ENCODE measurements around the gene CD8B2. TPM values are rescaled to one million over a fixed set of nuclear protein-coding genes. Genes with fewer than 3 reads are reported as not detected.
"Not testable (repeated sequence)": the region's sequence is repeated elsewhere in the genome, so short reads cannot be mapped to it uniquely, and the experiment has no call there.

Gene CD8B2
- total RNA-seq, 2 experiments from 2014 or later, result not detected

GRCh38 chr2:106504192-106504591 lies 17.0 kb downstream of the CD8B2 start:
- H3K27me3 Mint-ChIP-seq; H3K4me3 Mint-ChIP-seq; H3K4me1 Mint-ChIP-seq; DNase-seq; H3K36me3 Mint-ChIP-seq (ENCODE audit: low read depth); CTCF ChIA-PET; POLR2A ChIA-PET; H3K27ac Mint-ChIP-seq; H3K9me3 Mint-ChIP-seq: not testable (repeated sequence)

GRCh38 chr2:106504787-106505186 lies 17.6 kb downstream of the CD8B2 start:
- POLR2A ChIA-PET, CTCF ChIA-PET, H3K27me3 Mint-ChIP-seq: not testable (repeated sequence)

GRCh38 chr2:106506002-106506687 lies 19.0 kb downstream of the CD8B2 start:
- H3K27ac Mint-ChIP-seq, H3K4me3 Mint-ChIP-seq, POLR2A ChIA-PET: not testable (repeated sequence)

More at GRCh38 chr2:106504787-106505186, 17.6 kb downstream of the CD8B2 start:
- H3K4me3 Mint-ChIP-seq; H3K9me3 Mint-ChIP-seq; H3K36me3 Mint-ChIP-seq (ENCODE audit: low read depth); H3K27ac Mint-ChIP-seq; H3K4me1 Mint-ChIP-seq; DNase-seq: not testable (repeated sequence)

GRCh38 chr2:106508660-106509373 lies 21.7 kb downstream of the CD8B2 start:
- POLR2A ChIA-PET; DNase-seq; H3K36me3 Mint-ChIP-seq (ENCODE audit: low read depth); CTCF ChIA-PET; H3K27me3 Mint-ChIP-seq; H3K9me3 Mint-ChIP-seq; H3K27ac Mint-ChIP-seq; H3K4me3 Mint-ChIP-seq: not testable (repeated sequence)
- peaks cover 14% of the 10 kb centered on the region for H3K4me1 Mint-ChIP-seq

More at GRCh38 chr2:106506002-106506687, 19.0 kb downstream of the CD8B2 start:
- H3K36me3 Mint-ChIP-seq (ENCODE audit: low read depth); H3K9me3 Mint-ChIP-seq; CTCF ChIA-PET; H3K4me1 Mint-ChIP-seq; DNase-seq; H3K27me3 Mint-ChIP-seq: not testable (repeated sequence)

- H3K27ac Mint-ChIP-seq, CTCF ChIA-PET, POLR2A ChIA-PET: not testable (repeated sequence)
Measured at GRCh38 chr2:106509374-106509770, 22.2 kb downstream of the CD8B2 start.

GRCh38 chr2:106510791-106511190 lies 23.6 kb downstream of the CD8B2 start:
- CTCF ChIA-PET; H3K9me3 Mint-ChIP-seq; H3K36me3 Mint-ChIP-seq (ENCODE audit: low read depth); H3K27ac Mint-ChIP-seq; H3K27me3 Mint-ChIP-seq; H3K4me3 Mint-ChIP-seq; DNase-seq; POLR2A ChIA-PET: not testable (repeated sequence)
- H3K4me1 Mint-ChIP-seq, result peaks cover 14% of the 10 kb centered on the region

More at GRCh38 chr2:106509374-106509770, 22.2 kb downstream of the CD8B2 start:
- H3K9me3 Mint-ChIP-seq; H3K36me3 Mint-ChIP-seq (ENCODE audit: low read depth); DNase-seq; H3K4me3 Mint-ChIP-seq; H3K27me3 Mint-ChIP-seq: not testable (repeated sequence)
- H3K4me1 Mint-ChIP-seq, result peaks cover 14% of the 10 kb centered on the region

GRCh38 chr2:106511476-106511901 lies 24.3 kb downstream of the CD8B2 start:
- CTCF ChIA-PET; POLR2A ChIA-PET; H3K9me3 Mint-ChIP-seq; H3K27ac Mint-ChIP-seq; H3K27me3 Mint-ChIP-seq; H3K36me3 Mint-ChIP-seq (ENCODE audit: low read depth); H3K4me3 Mint-ChIP-seq: not testable (repeated sequence)
- peaks cover 13% of the 10 kb centered on the region for H3K4me1 Mint-ChIP-seq
- peak; percentile 18 for DNase-seq

GRCh38 chr2:106511934-106512333 lies 24.8 kb downstream of the CD8B2 start:
- H3K9me3 Mint-ChIP-seq; H3K27me3 Mint-ChIP-seq; POLR2A ChIA-PET; DNase-seq; H3K27ac Mint-ChIP-seq; H3K36me3 Mint-ChIP-seq (ENCODE audit: low read depth); H3K4me3 Mint-ChIP-seq; CTCF ChIA-PET: not testable (repeated sequence)
- H3K4me1 Mint-ChIP-seq, result peaks cover 11% of the 10 kb centered on the region

- CTCF ChIA-PET; H3K27ac Mint-ChIP-seq; H3K4me3 Mint-ChIP-seq; H3K36me3 Mint-ChIP-seq (ENCODE audit: low read depth); POLR2A ChIA-PET; H3K27me3 Mint-ChIP-seq; H3K9me3 Mint-ChIP-seq; DNase-seq: not testable (repeated sequence)
- peaks cover 11% of the 10 kb centered on the region for H3K4me1 Mint-ChIP-seq
Measured at GRCh38 chr2:106513391-106513790, 26.2 kb downstream of the CD8B2 start.

- DNase-seq; H3K36me3 Mint-ChIP-seq (ENCODE audit: low read depth); CTCF ChIA-PET; H3K27ac Mint-ChIP-seq; H3K27me3 Mint-ChIP-seq; H3K4me3 Mint-ChIP-seq; H3K9me3 Mint-ChIP-seq; POLR2A ChIA-PET: not testable (repeated sequence)
- H3K4me1 Mint-ChIP-seq, result peaks cover 11% of the 10 kb centered on the region
Measured at GRCh38 chr2:106514827-106515226, 27.7 kb downstream of the CD8B2 start.

GRCh38 chr2:106516436-106516835 lies 29.3 kb downstream of the CD8B2 start:
- H3K27me3 Mint-ChIP-seq, result no peaks in the 10 kb centered on the region
- DNase-seq, result no peak
- H3K36me3 Mint-ChIP-seq (ENCODE audit: low read depth), result no peaks in the 10 kb centered on the region
- CTCF ChIA-PET, result interaction anchor here (1.2 to 1.4 kb wide), 2 partner anchors 26 to 66 kb away, joined by 3 read pairs; no protein-coding TSS in a partner anchor
- no peak overlapping the region for H3K27ac Mint-ChIP-seq
- no peaks in the 10 kb centered on the region for H3K9me3 Mint-ChIP-seq
- H3K4me1 Mint-ChIP-seq, result peaks cover 7% of the 10 kb centered on the region
- no peak overlapping the region for H3K4me3 Mint-ChIP-seq
- POLR2A ChIA-PET, result no interaction called here

GRCh38 chr2:106516864-106517263 lies 29.7 kb downstream of the CD8B2 start:
- Mint-ChIP-seq H3K9me3 (no peaks in the 10 kb centered on the region), H3K27me3 (no peaks in the 10 kb centered on the region), H3K36me3 (ENCODE audit: low read depth) (no peaks in the 10 kb centered on the region), H3K4me3 (no peak overlapping the region), H3K27ac (no peak overlapping the region), H3K4me1 (peaks cover 4% of the 10 kb centered on the region)
- ChIA-PET POLR2A (no interaction called here), CTCF (interaction anchor here (1.2 to 1.4 kb wide), 2 partner anchors 25 to 66 kb away, joined by 3 read pairs; no protein-coding TSS in a partner anchor)
- no peak for DNase-seq

GRCh38 chr2:106517329-106517728 lies 30.2 kb downstream of the CD8B2 start:
- H3K4me1 Mint-ChIP-seq, result peaks cover under 1% of the 10 kb centered on the region
- H3K27me3 Mint-ChIP-seq, result no peaks in the 10 kb centered on the region
- CTCF ChIA-PET, result interaction anchor here (1.2 kb wide), 1 partner anchor 25 kb away, joined by 3 read pairs; no protein-coding TSS in a partner anchor
- no peaks in the 10 kb centered on the region for H3K36me3 Mint-ChIP-seq (ENCODE audit: low read depth)
- H3K4me3 Mint-ChIP-seq, result no peak overlapping the region
- no peaks in the 10 kb centered on the region for H3K9me3 Mint-ChIP-seq
- H3K27ac Mint-ChIP-seq, result no peak overlapping the region
- POLR2A ChIA-PET, result no interaction called here
- DNase-seq, result no peak

GRCh38 chr2:106519767-106520166 lies 32.6 kb downstream of the CD8B2 start:
- DNase-seq, result no peak
- ChIA-PET CTCF (no interaction called here), POLR2A (no interaction called here)
- H3K27me3 Mint-ChIP-seq, result no peaks in the 10 kb centered on the region
- no peak overlapping the region for H3K27ac Mint-ChIP-seq
- no peaks in the 10 kb centered on the region for H3K36me3 Mint-ChIP-seq (ENCODE audit: low read depth)
- no peaks in the 10 kb centered on the region for H3K9me3 Mint-ChIP-seq
- H3K4me1 Mint-ChIP-seq, result no peaks in the 10 kb centered on the region
- H3K4me3 Mint-ChIP-seq, result no peak overlapping the region

Data from activated CD4-positive, alpha-beta memory T cell treated with anti-CD3 and anti-CD28 coated beads, Interleukin-2, amount 10 ng/mL, durations not matched to agents 7 days and 5 days (primary cell).